ENCODE measurements around the gene BCL2L13.

DNA sequence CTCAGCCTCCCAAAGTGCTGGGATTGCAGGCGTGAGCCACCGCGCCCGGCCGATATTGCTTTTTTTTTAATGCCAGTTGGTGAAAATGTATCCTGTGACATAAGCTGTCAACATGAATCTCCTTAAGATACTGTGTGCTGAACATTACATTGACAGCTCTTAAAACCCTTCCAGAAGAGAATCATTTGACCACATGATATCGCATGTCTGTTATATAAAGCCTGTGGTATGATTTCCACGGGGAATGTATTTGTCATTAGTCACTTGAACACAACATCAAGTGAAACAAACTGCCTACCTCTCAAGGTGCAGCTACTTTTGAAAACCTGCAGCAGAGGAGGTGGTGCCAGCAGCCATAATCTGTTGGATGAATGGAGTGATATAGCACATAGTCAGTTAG is 67.0 kb downstream of the BCL2L13 start:
- TF ChIP-seq ARNT (IDR thresholded peaks at IDR 0.05) (no peak), FOXK2 (IDR thresholded peaks at IDR 0.05) (no peak), BHLHE40 (IDR thresholded peaks at IDR 0.05; ENCODE audit: borderline replicate concordance) (no peak), FOXM1 (IDR thresholded peaks at IDR 0.05; ENCODE audit: borderline replicate concordance) (no peak), FOXA1 (IDR thresholded peaks at IDR 0.05) (no peak), L3MBTL2 (conservative IDR thresholded peaks at IDR 0.05) (no peak), SUZ12 (IDR thresholded peaks at IDR 0.05) (no peak), LEF1 (IDR thresholded peaks at IDR 0.05; ENCODE audit: borderline replicate concordance) (no peak), ELF4 (IDR thresholded peaks at IDR 0.05) (no peak), SP1 (IDR thresholded peaks at IDR 0.05) (no peak), NFRKB (IDR thresholded peaks at IDR 0.05) (no peak)
- TF ChIP-seq, protein P1, sequence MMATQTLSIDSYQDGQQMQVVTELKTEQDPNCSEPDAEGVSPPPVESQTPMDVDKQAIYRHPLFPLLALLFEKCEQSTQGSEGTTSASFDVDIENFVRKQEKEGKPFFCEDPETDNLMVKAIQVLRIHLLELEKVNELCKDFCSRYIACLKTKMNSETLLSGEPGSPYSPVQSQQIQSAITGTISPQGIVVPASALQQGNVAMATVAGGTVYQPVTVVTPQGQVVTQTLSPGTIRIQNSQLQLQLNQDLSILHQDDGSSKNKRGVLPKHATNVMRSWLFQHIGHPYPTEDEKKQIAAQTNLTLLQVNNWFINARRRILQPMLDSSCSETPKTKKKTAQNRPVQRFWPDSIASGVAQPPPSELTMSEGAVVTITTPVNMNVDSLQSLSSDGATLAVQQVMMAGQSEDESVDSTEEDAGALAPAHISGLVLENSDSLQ (IDR thresholded peaks at IDR 0.05): no peak

Data from HEK293T (cell line).